NCI-H2107 treated with DMSO at 0.1 percent for 48 hours (cell line): ENCODE results near the gene CARD10.

ENCODE experiments used
- DNase-seq: peaks from one replicate; lab custom pipeline; 2025; ENCODE audit not compliant: unreplicated experiment; lab: John Stamatoyannopoulos, UW

The CARD10 gene

DNA sequence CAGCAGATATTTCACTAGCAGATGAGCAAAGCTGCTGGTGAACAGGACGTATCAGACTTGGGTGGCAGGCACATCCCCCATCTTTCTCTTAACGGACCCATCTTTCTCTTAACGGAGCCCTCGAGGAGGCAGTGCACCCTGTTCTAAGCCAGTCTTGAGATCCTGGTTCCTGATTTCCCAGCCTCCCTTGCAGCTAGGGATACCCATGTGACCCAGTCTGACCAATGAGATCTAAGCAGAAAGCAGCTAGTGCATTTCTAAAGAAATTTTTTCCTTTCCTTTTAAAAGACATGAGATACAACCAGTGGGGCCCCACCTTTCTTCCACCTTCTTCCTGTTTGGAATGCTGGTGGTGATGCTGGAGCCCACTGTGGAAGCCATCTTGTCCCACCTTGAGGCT lies 78.3 kb downstream of the CARD10 start:
- DNase-seq: no peak
